Measurements from ENCODE around the gene RNU7-1. TPM values are rescaled to one million over a fixed set of nuclear protein-coding genes. Genes with fewer than 3 reads are reported as not detected.
A peak's percentile ranks its signal among the peaks of the same experiment; 100 is the strongest.

Gene RNU7-1
- total RNA-seq, 3 donors from 2014 or later, result not detected

GRCh38 chr12:6925540-6926279 lies 17.9 kb upstream of the RNU7-1 start:
- peaks cover 11 to 27% of the 10 kb centered on the region in 2 donors for H3K4me1 ChIP-seq
- peak overlapping the region; percentile 99 for H3K27ac ChIP-seq
- DNase-seq (ENCODE audit: low spot score in 2 of 2), result peak in 1 of 2 donors; percentile 94
- peak overlapping the region; percentile 94 to 96 (median 95) for H3K4me3 ChIP-seq
- H3K27me3 ChIP-seq, result no peaks in the 10 kb centered on the region
- intact Hi-C loops (cut with DNase I; ENCODE audit: low total_unique reads), result no loop called here
- TF ChIP-seq POLR2A (IDR thresholded peaks at IDR 0.05), result peak; percentile 40
- TF ChIP-seq, protein P1, sequence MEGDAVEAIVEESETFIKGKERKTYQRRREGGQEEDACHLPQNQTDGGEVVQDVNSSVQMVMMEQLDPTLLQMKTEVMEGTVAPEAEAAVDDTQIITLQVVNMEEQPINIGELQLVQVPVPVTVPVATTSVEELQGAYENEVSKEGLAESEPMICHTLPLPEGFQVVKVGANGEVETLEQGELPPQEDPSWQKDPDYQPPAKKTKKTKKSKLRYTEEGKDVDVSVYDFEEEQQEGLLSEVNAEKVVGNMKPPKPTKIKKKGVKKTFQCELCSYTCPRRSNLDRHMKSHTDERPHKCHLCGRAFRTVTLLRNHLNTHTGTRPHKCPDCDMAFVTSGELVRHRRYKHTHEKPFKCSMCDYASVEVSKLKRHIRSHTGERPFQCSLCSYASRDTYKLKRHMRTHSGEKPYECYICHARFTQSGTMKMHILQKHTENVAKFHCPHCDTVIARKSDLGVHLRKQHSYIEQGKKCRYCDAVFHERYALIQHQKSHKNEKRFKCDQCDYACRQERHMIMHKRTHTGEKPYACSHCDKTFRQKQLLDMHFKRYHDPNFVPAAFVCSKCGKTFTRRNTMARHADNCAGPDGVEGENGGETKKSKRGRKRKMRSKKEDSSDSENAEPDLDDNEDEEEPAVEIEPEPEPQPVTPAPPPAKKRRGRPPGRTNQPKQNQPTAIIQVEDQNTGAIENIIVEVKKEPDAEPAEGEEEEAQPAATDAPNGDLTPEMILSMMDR (IDR thresholded peaks at IDR 0.05), result peak in 2 of 3 donors; percentile 23
- TF ChIP-seq POLR2AphosphoS5 (IDR thresholded peaks at IDR 0.05), result peak; percentile 40 to 70 (median 51)
- no peaks in the 10 kb centered on the region for H3K9me3 ChIP-seq
- H3K36me3 ChIP-seq, result no peaks in the 10 kb centered on the region

- peak; percentile 77 to 80 for DNase-seq (ENCODE audit: low spot score in 2 of 2)
- Histone ChIP-seq H3K27me3 (no peaks in the 10 kb centered on the region), H3K4me3 (peak within 1 kb of the TSS; percentile 94 to 96 (median 95)), H3K36me3 (no peaks in the 10 kb centered on the region), H3K9me3 (no peaks in the 10 kb centered on the region), H3K4me1 (peaks cover 11 to 36% of the 10 kb centered on the region in 2 donors), H3K27ac (peak within 1 kb of the TSS; percentile 99)
- intact Hi-C loops (cut with DNase I; ENCODE audit: low total_unique reads), result no loop called here
- TF ChIP-seq POLR2AphosphoS5 (IDR thresholded peaks at IDR 0.05) (peak; percentile 68 to 86 (median 74)), POLR2A (IDR thresholded peaks at IDR 0.05) (peak; percentile 30)
- TF ChIP-seq, protein P1 (IDR thresholded peaks at IDR 0.05), result peak in 1 of 3 donors; percentile 13
These were observed 16.1 kb upstream of the RNU7-1 start, which contains the start of gene ATN1 for GRCh38 chr12:6927379-6928021. Gene ATN1, plus strand, starts transcription at chr12:6927959. Its CDS starts 6,043 bp downstream, at chr12:6934002.

DNA sequence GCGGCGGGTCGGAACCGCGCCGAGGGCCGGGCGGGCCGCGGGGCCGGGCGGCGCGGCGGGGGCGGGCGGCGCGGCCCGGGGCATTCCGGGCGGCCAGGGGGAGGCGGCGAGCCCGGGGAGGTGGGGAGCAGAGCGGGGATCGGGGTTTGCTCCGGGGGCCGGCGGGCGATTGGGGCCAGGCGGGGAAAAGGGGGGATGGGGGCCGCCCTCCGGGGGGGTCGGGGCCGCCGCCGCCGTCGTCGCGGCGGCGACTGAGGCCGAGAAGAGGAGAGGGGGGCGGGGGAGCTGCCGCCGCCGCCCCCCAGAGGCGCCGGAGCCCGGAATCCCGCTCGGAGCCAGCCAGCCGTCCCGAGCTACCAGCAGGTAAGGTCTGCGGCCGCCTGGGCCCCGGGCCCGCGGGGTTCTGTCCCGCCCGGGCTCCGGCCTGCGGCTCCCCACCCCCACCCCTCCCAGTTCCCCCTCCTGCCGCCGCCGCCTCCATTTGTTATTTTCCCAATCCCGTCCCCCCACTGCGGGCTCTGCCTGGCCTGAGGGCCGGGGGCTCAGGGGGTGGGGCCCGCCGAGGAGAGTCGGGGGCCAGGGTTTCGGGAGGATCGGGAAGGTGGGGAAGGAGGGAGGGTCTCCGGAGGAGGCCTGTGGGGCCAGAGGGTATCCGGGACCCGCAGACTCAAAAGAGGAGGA lies 15.5 kb upstream of the RNU7-1 start:
- H3K4me1 ChIP-seq, result peaks cover 11 to 41% of the 10 kb centered on the region in 2 donors
- H3K36me3 ChIP-seq, result no peaks in the 10 kb centered on the region
- intact Hi-C loops (cut with DNase I; ENCODE audit: low total_unique reads), result no loop called here

DNA sequence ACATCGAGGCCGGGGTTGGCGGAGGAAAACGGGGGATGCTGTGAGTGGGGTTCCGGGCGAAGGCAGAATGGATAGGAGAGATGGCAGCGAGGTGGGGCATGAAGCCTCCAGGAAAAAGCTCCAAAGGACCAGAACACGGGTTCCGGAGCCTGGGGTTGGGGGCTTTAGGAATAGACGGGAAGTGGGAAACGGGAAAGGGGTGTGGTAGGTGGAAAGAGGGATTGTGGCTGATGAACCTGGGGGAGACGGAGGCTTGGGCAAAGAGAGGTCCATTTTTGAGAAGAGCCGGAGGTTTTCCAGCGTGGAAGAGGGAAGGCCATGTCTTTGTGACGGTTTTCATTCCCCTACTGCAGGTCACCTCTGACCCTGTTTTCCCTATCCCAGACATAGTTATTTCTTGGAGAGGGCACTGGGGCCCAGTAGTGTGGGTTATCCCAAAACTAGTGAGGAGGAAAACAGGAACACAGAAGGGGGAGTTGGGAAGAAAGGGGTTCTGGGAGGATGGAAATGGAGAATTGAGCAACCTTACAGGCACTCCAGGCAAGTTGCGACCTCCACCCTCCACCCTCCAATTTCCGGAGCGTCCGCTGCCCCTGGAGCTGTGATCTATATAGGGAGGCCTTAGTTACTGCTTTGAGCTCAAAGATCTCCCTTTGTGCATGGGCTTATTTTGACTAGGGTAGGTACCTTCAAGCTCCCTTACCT lies 14.8 kb upstream of the RNU7-1 start:
- H3K4me3 ChIP-seq, result peak overlapping the region; percentile 94 to 96 (median 95)
- intact Hi-C loops (cut with DNase I; ENCODE audit: low total_unique reads), result no loop called here
- H3K27ac ChIP-seq, result peak overlapping the region; percentile 99
- peaks cover 11 to 47% of the 10 kb centered on the region in 2 donors for H3K4me1 ChIP-seq
- DNase-seq (ENCODE audit: low spot score in 2 of 2), result no peak
- no peaks in the 10 kb centered on the region for H3K9me3 ChIP-seq
- TF ChIP-seq POLR2AphosphoS5 (IDR thresholded peaks at IDR 0.05), result peak in 1 of 3 donors; percentile 10
- no peak for TF ChIP-seq POLR2A (IDR thresholded peaks at IDR 0.05)
- no peaks in the 10 kb centered on the region for H3K27me3 ChIP-seq
- H3K36me3 ChIP-seq, result no peaks in the 10 kb centered on the region

More for the DNA sequence above, 15.5 kb upstream of the RNU7-1 start:
- Histone ChIP-seq H3K27ac (peak overlapping the region; percentile 99), H3K4me3 (peak overlapping the region; percentile 94 to 96 (median 95)), H3K27me3 (no peaks in the 10 kb centered on the region), H3K9me3 (no peaks in the 10 kb centered on the region)
- TF ChIP-seq, protein P1 (IDR thresholded peaks at IDR 0.05), result no peak
- no peak for TF ChIP-seq POLR2A (IDR thresholded peaks at IDR 0.05)
- TF ChIP-seq POLR2AphosphoS5 (IDR thresholded peaks at IDR 0.05), result no peak
- DNase-seq (ENCODE audit: low spot score in 2 of 2), result no peak

Data from breast epithelium (tissue), 4 donors.